VCaP (cell line): ENCODE data around the gene ANP32E.

Experiments used
- H3K27ac ChIP-seq: fragments of 450-650 bp; 2 replicates; pipeline ENCODE4 v1.5.1; 2017
- CTCF ChIP-seq: fragments of 450-650 bp; conservative IDR thresholded peaks from 2 replicates; pipeline ENCODE4 v1.5.1; 2017; ENCODE audit warnings: mild to moderate bottlenecking, moderate library complexity

ANP32E gene

GRCh38 chr1:150256554-150257341 is 20.8 kb upstream of the ANP32E start:
- peak overlapping the region; percentile 20; the same call in 1 of the 2 replicates for H3K27ac ChIP-seq
- TF ChIP-seq CTCF = no peak

- TF ChIP-seq CTCF = peak; percentile 48
- peak overlapping the region; percentile 20; the same call in 1 of the 2 replicates for H3K27ac ChIP-seq
Measured at GRCh38 chr1:150256198-150256553, 20.3 kb upstream of the ANP32E start.

- no peak for TF ChIP-seq CTCF
- no peak overlapping the region for H3K27ac ChIP-seq
Measured at GRCh38 chr1:150249936-150250335, 14.0 kb upstream of the ANP32E start.

- no peak for TF ChIP-seq CTCF
- no peak overlapping the region for H3K27ac ChIP-seq
Measured at GRCh38 chr1:150243003-150243402, 7.1 kb upstream of the ANP32E start.

- TF ChIP-seq CTCF = no peak
- H3K27ac ChIP-seq = no peak overlapping the region
Measured at GRCh38 chr1:150237746-150238145, 1.8 kb upstream of the ANP32E start.

GRCh38 chr1:150237176-150237575 is 1.3 kb upstream of the ANP32E start:
- peak overlapping the region; percentile 42; the same call in 1 of the 2 replicates for H3K27ac ChIP-seq

- H3K27ac ChIP-seq = peak overlapping the region; percentile 42; the same call in 1 of the 2 replicates
- no peak for TF ChIP-seq CTCF
Measured at GRCh38 chr1:150236614-150237100, 745 bp upstream of the ANP32E start.

GRCh38 chr1:150235294-150235851 is 539 bp downstream of the ANP32E start:
- peak overlapping the region; percentile 42; the same call in 1 of the 2 replicates for H3K27ac ChIP-seq
- no peak for TF ChIP-seq CTCF
